HT-29 (cell line): ENCODE data around the gene UBXN10. TPM values are rescaled to one million over a fixed set of nuclear protein-coding genes. Genes with fewer than 3 reads are reported as not detected.

Source experiments
- DNase-seq: peaks from one replicate; pipeline ENCODE4 v3.0.0-alpha.2; 2015; ENCODE audit warnings: low spot score
- total RNA-seq: library from RNA; depleted of rRNA; stranded (reverse); fragments of >200 nt; shearing (Covaris generic); gene quantifications from 2 replicates; pipeline ENCODE4 v1.2.3, GENCODE V29; 2014; rRNA removed

Gene UBXN10
- total RNA-seq, 1 experiment from 2014 or later = 3.1 TPM

DNA sequence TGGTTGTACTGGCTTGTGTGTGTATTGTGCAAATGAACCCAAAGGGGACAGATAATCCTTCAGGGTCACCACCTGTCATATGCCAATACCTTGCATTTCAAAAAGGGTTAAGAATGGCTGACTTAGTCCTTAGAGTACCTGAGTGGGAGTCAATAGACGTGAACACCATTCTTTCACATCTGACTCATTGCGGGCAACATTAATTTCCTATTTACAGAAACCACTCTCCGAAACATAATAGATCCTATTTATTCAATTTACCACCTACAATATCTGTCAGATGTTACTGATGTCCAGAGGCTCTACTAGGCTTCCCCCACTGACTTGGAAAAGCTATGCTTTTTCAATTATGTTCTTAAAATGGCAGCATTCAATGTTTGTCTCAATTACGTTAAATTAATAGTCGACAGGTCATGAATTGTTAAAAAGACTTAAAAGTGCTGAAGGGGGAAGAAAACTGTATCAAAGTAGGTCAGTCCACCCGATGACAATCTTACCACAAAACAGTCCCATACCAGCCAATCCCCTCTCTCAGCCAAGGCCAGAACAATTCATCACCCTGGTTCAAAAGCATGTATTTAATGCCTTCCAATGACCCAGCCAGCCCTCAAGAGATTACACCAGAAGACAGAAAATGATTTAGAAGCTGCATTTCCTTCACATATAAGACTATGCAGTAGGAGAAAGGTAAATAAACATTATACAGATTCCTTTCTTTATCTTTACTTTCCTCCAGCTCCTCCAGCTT is 49.1 kb downstream of the UBXN10 start:
- no peak for DNase-seq

DNA sequence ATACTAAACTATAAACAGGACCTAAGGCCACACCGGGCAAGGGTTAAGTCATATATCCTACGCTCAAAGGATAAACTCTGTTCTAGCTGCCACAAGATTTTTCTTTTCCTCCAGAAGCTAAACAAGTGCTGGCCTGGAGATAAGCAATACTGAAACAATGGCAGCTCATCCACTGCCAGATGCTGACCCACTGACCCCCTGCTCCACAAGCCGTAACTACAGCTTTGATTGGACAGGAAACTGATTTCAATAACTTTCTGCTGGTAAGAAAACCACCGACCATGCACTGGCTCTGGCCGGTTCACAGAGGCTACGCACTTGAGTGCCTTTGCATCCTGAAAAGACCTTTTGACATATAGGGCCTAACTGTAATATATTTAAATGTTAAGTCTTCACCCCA is 51.8 kb downstream of the UBXN10 start:
- no peak for DNase-seq

DNA sequence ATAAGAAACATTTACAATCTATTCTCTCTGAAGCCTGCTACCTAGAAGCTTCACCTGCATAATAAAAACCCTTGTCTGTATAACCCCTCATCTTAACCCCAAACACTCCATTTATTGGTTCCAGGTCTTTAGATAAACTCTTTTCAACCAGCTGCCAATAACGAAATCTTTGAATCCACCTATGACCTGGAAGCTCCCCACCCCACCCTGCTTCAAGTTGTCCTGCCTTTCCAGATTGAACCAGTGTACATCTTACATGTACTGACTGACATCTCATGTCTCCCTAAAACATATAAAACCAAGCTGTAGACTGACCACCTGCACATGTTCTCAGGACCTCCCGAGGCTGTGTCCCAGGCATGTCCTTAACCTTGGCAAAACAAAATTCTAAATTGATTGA is 54.1 kb downstream of the UBXN10 start:
- no peak for DNase-seq

DNA sequence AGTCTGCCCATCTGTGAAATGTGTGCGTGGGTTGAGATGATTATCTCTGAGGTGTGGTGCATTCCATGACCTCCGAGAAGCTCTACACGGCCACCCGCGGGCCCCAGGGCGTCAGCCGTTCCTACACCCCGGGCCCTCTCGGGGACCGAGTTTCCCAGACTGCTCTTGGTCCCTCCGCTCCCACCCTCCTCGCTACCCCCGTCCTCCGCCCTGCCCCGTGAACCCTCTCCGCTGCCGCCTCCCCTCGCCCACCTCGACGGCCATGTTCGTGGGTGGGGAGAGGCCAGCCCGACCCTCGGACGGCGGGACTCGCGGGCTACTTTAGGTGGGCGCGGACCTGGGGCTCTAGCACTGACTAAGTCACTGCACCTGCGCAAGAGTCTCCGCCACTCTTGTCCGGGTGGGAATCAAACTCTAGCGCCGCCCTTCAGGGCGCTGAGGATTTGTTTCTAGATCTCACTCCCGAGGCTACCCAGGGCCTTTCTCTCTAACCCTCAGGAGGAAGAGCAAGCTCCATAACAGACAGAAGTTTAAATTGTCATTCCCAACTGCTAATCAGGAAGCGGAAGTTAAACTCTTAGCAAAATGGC is 57.1 kb downstream of the UBXN10 start:
- no peak for DNase-seq

Other genes with a start within 250 kb of the UBXN10 start
- 0.31 TPM in 1 of 2 replicates, not detected in the other for gene PLA2G2A, start 206.5 kb upstream of the UBXN10 start, total RNA-seq
- gene PLA2G5, start 115.9 kb upstream of the UBXN10 start, total RNA-seq = not detected in 2 replicates
- gene PLA2G2D, start 66.6 kb upstream of the UBXN10 start, total RNA-seq = not detected in 2 replicates
- gene PLA2G2F, start 46.8 kb upstream of the UBXN10 start, total RNA-seq = 0.41 and 1.7 TPM in 2 replicates
- gene PLA2G2C, start 422 bp downstream of the UBXN10 start, total RNA-seq = not detected in 2 replicates
- gene VWA5B1, start 104.8 kb downstream of the UBXN10 start, total RNA-seq = not detected in 2 replicates